ENCODE data around the gene TBX4.
A peak's percentile ranks its signal among the peaks of the same experiment; 100 is the strongest.

The TBX4 gene

GRCh38 chr17:61405686-61406536 is 46.3 kb upstream of the TBX4 start:
- in situ Hi-C loops (cut with MboI; ENCODE audit: low pct_unique_long_range_greater_than_20kb, low sequenced_read_pairs, unreplicated experiment) = loop anchor here (25.0 kb wide), 1 partner anchor 431 kb away; no protein-coding TSS in a partner anchor
- no peak for DNase-seq (ENCODE audit: low spot score)
- no peak for TF ChIP-seq CTCF (IDR thresholded peaks at IDR 0.05; ENCODE audit: extremely low read depth, insufficient read depth, missing control alignments)

- no peak for DNase-seq (ENCODE audit: low spot score)
- in situ Hi-C loops (cut with MboI; ENCODE audit: low pct_unique_long_range_greater_than_20kb, low sequenced_read_pairs, unreplicated experiment) = loop anchor here (25.0 kb wide), 1 partner anchor 431 kb away; no protein-coding TSS in a partner anchor
- TF ChIP-seq CTCF (IDR thresholded peaks at IDR 0.05; ENCODE audit: extremely low read depth, insufficient read depth, missing control alignments) = no peak
These were observed 45.7 kb upstream of the TBX4 start for GRCh38 chr17:61406537-61406845.

GRCh38 chr17:61406971-61407911 is 45.0 kb upstream of the TBX4 start:
- DNase-seq (ENCODE audit: low spot score) = no peak
- in situ Hi-C loops (cut with MboI; ENCODE audit: low pct_unique_long_range_greater_than_20kb, low sequenced_read_pairs, unreplicated experiment) = loop anchor here (25.0 kb wide), 1 partner anchor 430 kb away; no protein-coding TSS in a partner anchor

GRCh38 chr17:61408151-61409041 is 43.8 kb upstream of the TBX4 start:
- no peak for DNase-seq (ENCODE audit: low spot score)
- in situ Hi-C loops (cut with MboI; ENCODE audit: low pct_unique_long_range_greater_than_20kb, low sequenced_read_pairs, unreplicated experiment) = loop anchor here (25.0 kb wide), 1 partner anchor 429 kb away; no protein-coding TSS in a partner anchor
- no peak for TF ChIP-seq CTCF (IDR thresholded peaks at IDR 0.05; ENCODE audit: extremely low read depth, insufficient read depth, missing control alignments)

More at GRCh38 chr17:61406971-61407911, 45.0 kb upstream of the TBX4 start:
- no peak for TF ChIP-seq CTCF (IDR thresholded peaks at IDR 0.05; ENCODE audit: extremely low read depth, insufficient read depth, missing control alignments)

- TF ChIP-seq CTCF (IDR thresholded peaks at IDR 0.05; ENCODE audit: extremely low read depth, insufficient read depth, missing control alignments) = peak; percentile 64
- DNase-seq (ENCODE audit: low spot score) = peak; percentile 79
- in situ Hi-C loops (cut with MboI; ENCODE audit: low pct_unique_long_range_greater_than_20kb, low sequenced_read_pairs, unreplicated experiment) = loop anchor here (25.0 kb wide), 1 partner anchor 428 kb away; no protein-coding TSS in a partner anchor
These were observed 42.7 kb upstream of the TBX4 start for GRCh38 chr17:61409301-61410112.
